Measurements from ENCODE around the gene LDB2. TPM values are rescaled to one million over a fixed set of nuclear protein-coding genes. Genes with fewer than 3 reads are reported as not detected.

The LDB2 gene
- total and polyA plus RNA-seq, 2 donors (not counting 1 experiment from before 2014, with no cell fraction given), result 41.6 to 78.3 TPM

DNA sequence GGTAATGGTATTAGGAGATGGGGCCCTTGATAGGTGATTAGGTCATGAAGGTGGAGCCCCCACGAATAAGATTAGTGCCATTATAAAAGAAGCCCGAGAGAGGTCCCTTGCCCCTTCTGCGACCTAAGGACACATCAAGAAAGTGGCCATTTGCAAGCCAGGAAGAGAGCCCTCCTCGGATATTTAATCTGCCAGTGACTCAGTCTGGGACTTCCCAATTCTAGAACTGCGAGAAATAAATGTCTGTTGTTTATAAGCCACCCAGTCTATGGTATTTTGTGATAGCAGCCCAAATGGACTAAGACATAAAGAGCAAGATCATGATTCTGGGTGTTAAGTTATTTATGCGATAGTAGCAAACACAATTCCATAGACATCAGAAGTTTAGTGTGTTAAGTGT is 192.2 kb downstream of the LDB2 start:
- no peaks in the 10 kb centered on the region for H3K36me3 ChIP-seq (ENCODE audit: control insufficient read depth, insufficient read depth, low read length)
- H3K4me2 ChIP-seq (ENCODE audit: extremely low read depth, insufficient read depth, low read length), result no peak overlapping the region
- no peak for TF ChIP-seq EZH2 (IDR thresholded peaks at IDR 0.05; ENCODE audit: low read length, missing control alignments)
- H3K79me2 ChIP-seq (ENCODE audit: control insufficient read depth, insufficient read depth, low read length), result no peaks in the 10 kb centered on the region
- no peaks in the 10 kb centered on the region for H3K9me3 ChIP-seq (ENCODE audit: control insufficient read depth, insufficient read depth, low read depth, low read length)
- H3K9ac ChIP-seq (ENCODE audit: insufficient read depth, low read length), result no peak overlapping the region
- no peaks in the 10 kb centered on the region for H4K20me1 ChIP-seq (ENCODE audit: control insufficient read depth, extremely low read depth, insufficient read depth, low read length)
- no peaks in the 10 kb centered on the region for H3K27me3 ChIP-seq (ENCODE audit: control insufficient read depth, insufficient read depth, low read length)
- DNase-seq (ENCODE audit: low read depth in 2 of 2), result no peak
- H3K4me1 ChIP-seq (ENCODE audit: control insufficient read depth, extremely low read depth, insufficient read depth, low read length), result no peaks in the 10 kb centered on the region
- no peak overlapping the region for H3K4me3 ChIP-seq (replicated peaks in 1 of 4; ENCODE audit: control extremely low read depth in 1 of 4, insufficient read depth in 1 of 4, low read depth in 3 of 4, low read length in 4 of 4)
- H2AFZ ChIP-seq (ENCODE audit: low read length), result no peak overlapping the region
- no peak overlapping the region for H3K27ac ChIP-seq (ENCODE audit: insufficient read depth, low read length)

DNA sequence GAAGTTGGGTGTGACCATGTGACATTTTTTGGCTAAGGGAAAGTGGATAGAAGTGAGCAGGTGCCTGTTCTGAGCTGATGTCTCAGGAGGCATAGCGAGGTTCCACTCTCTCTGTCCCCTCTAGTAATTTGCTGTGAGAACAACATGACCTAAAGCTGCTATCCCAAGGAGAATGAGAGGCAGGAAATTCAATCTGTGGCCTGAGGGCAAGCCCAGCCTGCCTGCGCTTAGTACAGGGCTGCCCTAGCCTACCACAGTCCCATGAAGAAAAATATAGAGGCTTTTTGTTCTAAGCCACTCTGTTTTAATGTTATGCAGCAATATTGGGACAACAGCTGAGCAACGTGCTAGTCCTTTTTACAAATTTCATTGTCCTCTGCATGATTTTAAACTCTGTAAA is 193.1 kb downstream of the LDB2 start:
- Histone ChIP-seq H3K9ac (ENCODE audit: insufficient read depth, low read length) (no peak overlapping the region), H3K4me3 (replicated peaks in 1 of 4; ENCODE audit: control extremely low read depth in 1 of 4, insufficient read depth in 1 of 4, low read depth in 3 of 4, low read length in 4 of 4) (no peak overlapping the region), H3K36me3 (ENCODE audit: control insufficient read depth, insufficient read depth, low read length) (no peaks in the 10 kb centered on the region), H2AFZ (ENCODE audit: low read length) (no peak overlapping the region), H3K4me2 (ENCODE audit: extremely low read depth, insufficient read depth, low read length) (no peak overlapping the region), H3K4me1 (ENCODE audit: control insufficient read depth, extremely low read depth, insufficient read depth, low read length) (no peaks in the 10 kb centered on the region), H3K79me2 (ENCODE audit: control insufficient read depth, insufficient read depth, low read length) (no peaks in the 10 kb centered on the region), H3K9me3 (ENCODE audit: control insufficient read depth, insufficient read depth, low read depth, low read length) (no peaks in the 10 kb centered on the region), H4K20me1 (ENCODE audit: control insufficient read depth, extremely low read depth, insufficient read depth, low read length) (no peaks in the 10 kb centered on the region), H3K27me3 (ENCODE audit: control insufficient read depth, insufficient read depth, low read length) (no peaks in the 10 kb centered on the region), H3K27ac (ENCODE audit: insufficient read depth, low read length) (no peak overlapping the region)
- TF ChIP-seq, protein P1, sequence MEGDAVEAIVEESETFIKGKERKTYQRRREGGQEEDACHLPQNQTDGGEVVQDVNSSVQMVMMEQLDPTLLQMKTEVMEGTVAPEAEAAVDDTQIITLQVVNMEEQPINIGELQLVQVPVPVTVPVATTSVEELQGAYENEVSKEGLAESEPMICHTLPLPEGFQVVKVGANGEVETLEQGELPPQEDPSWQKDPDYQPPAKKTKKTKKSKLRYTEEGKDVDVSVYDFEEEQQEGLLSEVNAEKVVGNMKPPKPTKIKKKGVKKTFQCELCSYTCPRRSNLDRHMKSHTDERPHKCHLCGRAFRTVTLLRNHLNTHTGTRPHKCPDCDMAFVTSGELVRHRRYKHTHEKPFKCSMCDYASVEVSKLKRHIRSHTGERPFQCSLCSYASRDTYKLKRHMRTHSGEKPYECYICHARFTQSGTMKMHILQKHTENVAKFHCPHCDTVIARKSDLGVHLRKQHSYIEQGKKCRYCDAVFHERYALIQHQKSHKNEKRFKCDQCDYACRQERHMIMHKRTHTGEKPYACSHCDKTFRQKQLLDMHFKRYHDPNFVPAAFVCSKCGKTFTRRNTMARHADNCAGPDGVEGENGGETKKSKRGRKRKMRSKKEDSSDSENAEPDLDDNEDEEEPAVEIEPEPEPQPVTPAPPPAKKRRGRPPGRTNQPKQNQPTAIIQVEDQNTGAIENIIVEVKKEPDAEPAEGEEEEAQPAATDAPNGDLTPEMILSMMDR (conservative IDR thresholded peaks at IDR 0.05 in 1 of 2, IDR thresholded peaks at IDR 0.05 in 1 of 2; ENCODE audit: low read depth in 1 of 2, low read length in 2 of 2), result no peak
- TF ChIP-seq EZH2 (IDR thresholded peaks at IDR 0.05; ENCODE audit: low read length, missing control alignments), result no peak
- no peak for DNase-seq (ENCODE audit: low read depth in 2 of 2)

DNA sequence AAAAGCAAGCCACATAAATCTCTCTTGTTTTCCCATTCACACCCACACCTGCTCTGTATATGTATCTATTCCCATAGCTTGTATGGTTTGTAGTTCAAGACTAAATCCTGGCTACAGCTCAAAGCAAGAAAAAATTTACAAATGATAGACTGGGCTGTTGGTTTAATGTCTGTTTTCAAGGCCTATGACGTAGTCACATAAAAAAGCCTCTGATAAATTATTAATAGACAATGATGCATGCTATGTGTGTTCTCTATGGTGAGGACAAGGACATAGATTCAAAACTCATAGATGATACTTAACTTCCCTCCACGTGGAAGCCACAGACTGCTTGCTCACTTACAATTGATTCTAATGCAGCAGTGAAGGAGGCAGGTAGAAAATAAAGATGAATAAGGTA is 194.0 kb downstream of the LDB2 start:
- Histone ChIP-seq H3K9me3 (ENCODE audit: control insufficient read depth, insufficient read depth, low read depth, low read length) (no peaks in the 10 kb centered on the region), H3K27me3 (ENCODE audit: control insufficient read depth, insufficient read depth, low read length) (no peaks in the 10 kb centered on the region), H3K27ac (ENCODE audit: insufficient read depth, low read length) (no peak overlapping the region), H3K4me1 (ENCODE audit: control insufficient read depth, extremely low read depth, insufficient read depth, low read length) (no peaks in the 10 kb centered on the region), H4K20me1 (ENCODE audit: control insufficient read depth, extremely low read depth, insufficient read depth, low read length) (no peaks in the 10 kb centered on the region), H3K36me3 (ENCODE audit: control insufficient read depth, insufficient read depth, low read length) (no peaks in the 10 kb centered on the region), H3K9ac (ENCODE audit: insufficient read depth, low read length) (no peak overlapping the region), H3K4me3 (replicated peaks in 1 of 4; ENCODE audit: control extremely low read depth in 1 of 4, insufficient read depth in 1 of 4, low read depth in 3 of 4, low read length in 4 of 4) (no peak overlapping the region), H3K4me2 (ENCODE audit: extremely low read depth, insufficient read depth, low read length) (no peak overlapping the region), H2AFZ (ENCODE audit: low read length) (no peak overlapping the region), H3K79me2 (ENCODE audit: control insufficient read depth, insufficient read depth, low read length) (no peaks in the 10 kb centered on the region)
- TF ChIP-seq, protein P1 (conservative IDR thresholded peaks at IDR 0.05 in 1 of 2, IDR thresholded peaks at IDR 0.05 in 1 of 2; ENCODE audit: low read depth in 1 of 2, low read length in 2 of 2), result no peak
- TF ChIP-seq EZH2 (IDR thresholded peaks at IDR 0.05; ENCODE audit: low read length, missing control alignments), result no peak
- DNase-seq (ENCODE audit: low read depth in 2 of 2), result no peak
